Esophagus muscularis mucosa (tissue), 3 donors: ENCODE data around the gene FNBP1.

ENCODE experiments used
- POLR2A ChIP-seq: fragments of 450-650 bp; IDR thresholded peaks from one replicate; pipeline ENCODE4 v1.6.1; 2017; ENCODE audit warnings: antibody characterized with exemption, moderate library complexity, mild to moderate bottlenecking, low read depth
- POLR2AphosphoS5 ChIP-seq, 2 donors: sonication (generic); formaldehyde crosslinking; IDR thresholded peaks; one replicate each; pipeline ENCODE4 v1.6.1; 2017; ENCODE audit warnings: antibody characterized with exemption in 2 of 2
- TF ChIP-seq, protein P1 (sequence below), 3 experiments: fragments of 200-600 bp in 2 of 3; fragments of 450-650 bp in 1 of 3; sonication (generic) in 2 of 3; IDR thresholded peaks; one replicate each; pipeline ENCODE4 v1.5.1; 2017 to 2019; ENCODE audit warnings: antibody characterized with exemption in 3 of 3, mild to moderate bottlenecking in 2 of 3, moderate library complexity in 1 of 3

DNA sequence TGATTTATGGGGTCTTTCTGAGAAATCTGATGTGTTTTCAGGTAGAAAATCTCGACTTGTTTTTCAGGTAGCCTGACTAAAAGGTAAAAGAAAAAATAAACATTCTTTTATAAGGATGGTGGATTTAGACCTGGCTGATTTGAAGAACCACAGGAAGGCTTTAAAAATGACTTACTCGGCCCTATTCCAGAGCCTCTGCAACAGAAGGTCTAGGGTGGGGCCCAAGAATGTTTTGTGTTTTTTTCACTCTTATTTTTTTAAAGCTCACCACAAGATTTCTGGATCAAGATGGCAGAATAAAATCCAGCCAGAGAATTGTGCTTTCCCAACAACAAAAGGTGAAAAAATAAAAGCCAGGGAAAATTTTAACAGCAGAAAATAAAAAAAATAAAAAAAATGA is 59.1 kb downstream of the FNBP1 start:
- TF ChIP-seq, protein P1, sequence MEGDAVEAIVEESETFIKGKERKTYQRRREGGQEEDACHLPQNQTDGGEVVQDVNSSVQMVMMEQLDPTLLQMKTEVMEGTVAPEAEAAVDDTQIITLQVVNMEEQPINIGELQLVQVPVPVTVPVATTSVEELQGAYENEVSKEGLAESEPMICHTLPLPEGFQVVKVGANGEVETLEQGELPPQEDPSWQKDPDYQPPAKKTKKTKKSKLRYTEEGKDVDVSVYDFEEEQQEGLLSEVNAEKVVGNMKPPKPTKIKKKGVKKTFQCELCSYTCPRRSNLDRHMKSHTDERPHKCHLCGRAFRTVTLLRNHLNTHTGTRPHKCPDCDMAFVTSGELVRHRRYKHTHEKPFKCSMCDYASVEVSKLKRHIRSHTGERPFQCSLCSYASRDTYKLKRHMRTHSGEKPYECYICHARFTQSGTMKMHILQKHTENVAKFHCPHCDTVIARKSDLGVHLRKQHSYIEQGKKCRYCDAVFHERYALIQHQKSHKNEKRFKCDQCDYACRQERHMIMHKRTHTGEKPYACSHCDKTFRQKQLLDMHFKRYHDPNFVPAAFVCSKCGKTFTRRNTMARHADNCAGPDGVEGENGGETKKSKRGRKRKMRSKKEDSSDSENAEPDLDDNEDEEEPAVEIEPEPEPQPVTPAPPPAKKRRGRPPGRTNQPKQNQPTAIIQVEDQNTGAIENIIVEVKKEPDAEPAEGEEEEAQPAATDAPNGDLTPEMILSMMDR (IDR thresholded peaks at IDR 0.05): no peak
- TF ChIP-seq POLR2A: no peak
- no peak for TF ChIP-seq POLR2AphosphoS5 (IDR thresholded peaks at IDR 0.05)
